Astrocyte (in vitro differentiated cells and primary cell): ENCODE measurements around the gene NBEA.

Experiments
- EZH2 ChIP-seq: IDR thresholded peaks from 2 replicates; pipeline ENCODE4 v1.6.1; 2012; ENCODE audit warnings: mild to moderate bottlenecking, low read length, inconsistent platforms; ENCODE audit not compliant: insufficient read depth
- TF ChIP-seq, protein P1 (sequence below): IDR thresholded peaks from 2 replicates; pipeline ENCODE4 v1.5.1; 2011; ENCODE audit warnings: low read depth, mild to moderate bottlenecking, inconsistent platforms, low read length, moderate library complexity; ENCODE audit not compliant: insufficient read depth

DNA sequence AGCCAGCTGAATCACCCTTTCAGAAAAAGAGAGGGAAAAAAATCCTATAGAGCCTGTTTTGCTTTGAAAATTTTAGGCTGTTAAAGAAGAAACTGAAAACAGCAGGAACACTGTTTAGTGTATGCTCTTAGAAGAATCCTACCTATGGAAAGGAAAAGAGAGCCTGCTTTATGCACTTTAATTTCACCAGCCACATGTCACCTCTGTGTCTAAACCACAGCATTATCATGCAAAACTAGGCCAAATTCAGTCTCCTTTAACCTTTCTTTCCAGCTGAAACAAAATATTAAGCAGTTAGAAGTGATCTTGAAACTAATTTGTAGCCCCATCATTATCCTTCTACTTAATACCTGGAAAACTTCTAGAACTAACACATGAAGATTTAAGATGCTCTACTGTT, 631.6 kb downstream of the NBEA start:
- TF ChIP-seq EZH2 = no peak
- TF ChIP-seq, protein P1, sequence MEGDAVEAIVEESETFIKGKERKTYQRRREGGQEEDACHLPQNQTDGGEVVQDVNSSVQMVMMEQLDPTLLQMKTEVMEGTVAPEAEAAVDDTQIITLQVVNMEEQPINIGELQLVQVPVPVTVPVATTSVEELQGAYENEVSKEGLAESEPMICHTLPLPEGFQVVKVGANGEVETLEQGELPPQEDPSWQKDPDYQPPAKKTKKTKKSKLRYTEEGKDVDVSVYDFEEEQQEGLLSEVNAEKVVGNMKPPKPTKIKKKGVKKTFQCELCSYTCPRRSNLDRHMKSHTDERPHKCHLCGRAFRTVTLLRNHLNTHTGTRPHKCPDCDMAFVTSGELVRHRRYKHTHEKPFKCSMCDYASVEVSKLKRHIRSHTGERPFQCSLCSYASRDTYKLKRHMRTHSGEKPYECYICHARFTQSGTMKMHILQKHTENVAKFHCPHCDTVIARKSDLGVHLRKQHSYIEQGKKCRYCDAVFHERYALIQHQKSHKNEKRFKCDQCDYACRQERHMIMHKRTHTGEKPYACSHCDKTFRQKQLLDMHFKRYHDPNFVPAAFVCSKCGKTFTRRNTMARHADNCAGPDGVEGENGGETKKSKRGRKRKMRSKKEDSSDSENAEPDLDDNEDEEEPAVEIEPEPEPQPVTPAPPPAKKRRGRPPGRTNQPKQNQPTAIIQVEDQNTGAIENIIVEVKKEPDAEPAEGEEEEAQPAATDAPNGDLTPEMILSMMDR = no peak
